Measurements from ENCODE around the gene P3H1. TPM values are rescaled to one million over a fixed set of nuclear protein-coding genes. Genes with fewer than 3 reads are reported as not detected.

Gene P3H1
- total RNA-seq, 4 donors from 2014 or later, result 20.4 to 44.1 (median 29.4) TPM

- no peak for TF ChIP-seq CTCF (IDR thresholded peaks at IDR 0.05)
- ATAC-seq (ENCODE audit: low FRiP score) (no peak), DNase-seq (ENCODE audit: low spot score) (no peak)
These were observed 35.1 kb upstream of the P3H1 start for GRCh38 chr1:42801832-42802473.

- TF ChIP-seq CTCF (IDR thresholded peaks at IDR 0.05), result no peak
- DNase-seq (ENCODE audit: low spot score) (no peak), ATAC-seq (ENCODE audit: low FRiP score) (no peak)
These were observed 31.2 kb upstream of the P3H1 start for GRCh38 chr1:42797979-42798378.

- DNase-seq (ENCODE audit: low spot score) (no peak), ATAC-seq (ENCODE audit: low FRiP score) (no peak)
- no peak for TF ChIP-seq CTCF (IDR thresholded peaks at IDR 0.05)
These were observed 30.6 kb upstream of the P3H1 start for GRCh38 chr1:42797414-42797813.

- no peak for TF ChIP-seq CTCF (IDR thresholded peaks at IDR 0.05)
- no peak for ATAC-seq (ENCODE audit: low FRiP score)
- DNase-seq (ENCODE audit: low spot score), result no peak
These were observed 27.0 kb upstream of the P3H1 start for GRCh38 chr1:42793824-42794223.

GRCh38 chr1:42788021-42788420 is 21.2 kb upstream of the P3H1 start:
- DNase-seq (ENCODE audit: low spot score) (no peak), ATAC-seq (ENCODE audit: low FRiP score) (no peak)
- TF ChIP-seq CTCF (IDR thresholded peaks at IDR 0.05), result no peak

- DNase-seq (ENCODE audit: low spot score) (no peak), ATAC-seq (ENCODE audit: low FRiP score) (no peak)
- no peak for TF ChIP-seq CTCF (IDR thresholded peaks at IDR 0.05)
These were observed 19.3 kb upstream of the P3H1 start for GRCh38 chr1:42786097-42786496.

GRCh38 chr1:42784946-42785693 is 18.3 kb upstream of the P3H1 start, which contains the start of gene TMEM269:
TMEM269 (plus strand) TSS chr1:42784991; CDS start chr1:42789894, 4,903 bp downstream.
- no peak for DNase-seq (ENCODE audit: low spot score)
- ATAC-seq (ENCODE audit: low FRiP score), result no peak
- no peak for TF ChIP-seq CTCF (IDR thresholded peaks at IDR 0.05)
